NCI-H2196 (cell line): ENCODE results near the gene HAO1.
"Not testable (repeated sequence)": the region's sequence is repeated elsewhere in the genome, so short reads cannot be mapped to it uniquely, and the experiment has no call there.

Experiments used
- DNase-seq: peaks from one replicate; lab custom pipeline; 2025; ENCODE audit not compliant: unreplicated experiment; lab: John Stamatoyannopoulos, UW

Gene HAO1

GRCh38 chr20:7858734-7859250 lies 81.5 kb downstream of the HAO1 start:
- no peak for DNase-seq

- no peak for DNase-seq
Measured at GRCh38 chr20:7856756-7857155, 83.5 kb downstream of the HAO1 start.

- DNase-seq: no peak
Measured at GRCh38 chr20:7855545-7855944, 84.7 kb downstream of the HAO1 start.

- DNase-seq: no peak
Measured at GRCh38 chr20:7853493-7853892, 86.8 kb downstream of the HAO1 start.

- no peak for DNase-seq
Measured at GRCh38 chr20:7850775-7851490, 89.3 kb downstream of the HAO1 start.

GRCh38 chr20:7849675-7850074 lies 90.6 kb downstream of the HAO1 start:
- DNase-seq: no peak

GRCh38 chr20:7848351-7848750 lies 91.9 kb downstream of the HAO1 start:
- no peak for DNase-seq

- no peak for DNase-seq
Measured at GRCh38 chr20:7843613-7844012, 96.6 kb downstream of the HAO1 start.

GRCh38 chr20:7841971-7842310 lies 98.3 kb downstream of the HAO1 start:
- DNase-seq: no peak

- DNase-seq: no peak
Measured at GRCh38 chr20:7841291-7841970, 98.8 kb downstream of the HAO1 start.

GRCh38 chr20:7836076-7836475 lies 104.2 kb downstream of the HAO1 start:
- no peak for DNase-seq

GRCh38 chr20:7834441-7834840 lies 105.8 kb downstream of the HAO1 start:
- DNase-seq: not testable (repeated sequence)
